ENCODE results near the gene AHI1. TPM values are rescaled to one million over a fixed set of nuclear protein-coding genes. Genes with fewer than 3 reads are reported as not detected.

The AHI1 gene
- total RNA-seq, 1 donor from 2014 or later, result 38.3 TPM

GRCh38 chr6:135274561-135275293 lies 222.8 kb downstream of the AHI1 start:
- H3K9me3 Mint-ChIP-seq (ENCODE audit: low read depth), result no peaks in the 10 kb centered on the region
- no peak overlapping the region for H3K27ac Mint-ChIP-seq
- no peak overlapping the region for H3K4me3 Mint-ChIP-seq (ENCODE audit: low read depth)
- no peak for DNase-seq (ENCODE audit: low spot score, unreplicated experiment)
- peaks cover 6% of the 10 kb centered on the region for H3K27me3 Mint-ChIP-seq
- TF ChIP-seq, protein P1, sequence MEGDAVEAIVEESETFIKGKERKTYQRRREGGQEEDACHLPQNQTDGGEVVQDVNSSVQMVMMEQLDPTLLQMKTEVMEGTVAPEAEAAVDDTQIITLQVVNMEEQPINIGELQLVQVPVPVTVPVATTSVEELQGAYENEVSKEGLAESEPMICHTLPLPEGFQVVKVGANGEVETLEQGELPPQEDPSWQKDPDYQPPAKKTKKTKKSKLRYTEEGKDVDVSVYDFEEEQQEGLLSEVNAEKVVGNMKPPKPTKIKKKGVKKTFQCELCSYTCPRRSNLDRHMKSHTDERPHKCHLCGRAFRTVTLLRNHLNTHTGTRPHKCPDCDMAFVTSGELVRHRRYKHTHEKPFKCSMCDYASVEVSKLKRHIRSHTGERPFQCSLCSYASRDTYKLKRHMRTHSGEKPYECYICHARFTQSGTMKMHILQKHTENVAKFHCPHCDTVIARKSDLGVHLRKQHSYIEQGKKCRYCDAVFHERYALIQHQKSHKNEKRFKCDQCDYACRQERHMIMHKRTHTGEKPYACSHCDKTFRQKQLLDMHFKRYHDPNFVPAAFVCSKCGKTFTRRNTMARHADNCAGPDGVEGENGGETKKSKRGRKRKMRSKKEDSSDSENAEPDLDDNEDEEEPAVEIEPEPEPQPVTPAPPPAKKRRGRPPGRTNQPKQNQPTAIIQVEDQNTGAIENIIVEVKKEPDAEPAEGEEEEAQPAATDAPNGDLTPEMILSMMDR (IDR thresholded peaks at IDR 0.05; ENCODE audit: unreplicated experiment), result no peak
- peaks cover 14% of the 10 kb centered on the region for H3K4me1 Mint-ChIP-seq (ENCODE audit: low read depth)
- H3K36me3 Mint-ChIP-seq (ENCODE audit: insufficient read depth), result no peaks in the 10 kb centered on the region

- DNase-seq (ENCODE audit: low spot score, unreplicated experiment), result no peak
- H3K4me3 Mint-ChIP-seq (ENCODE audit: low read depth), result no peak overlapping the region
- H3K27me3 Mint-ChIP-seq, result peaks cover 6% of the 10 kb centered on the region
- TF ChIP-seq, protein P1 (IDR thresholded peaks at IDR 0.05; ENCODE audit: unreplicated experiment), result no peak
- peaks cover 28% of the 10 kb centered on the region for H3K4me1 Mint-ChIP-seq (ENCODE audit: low read depth)
- H3K9me3 Mint-ChIP-seq (ENCODE audit: low read depth), result no peaks in the 10 kb centered on the region
- no peaks in the 10 kb centered on the region for H3K36me3 Mint-ChIP-seq (ENCODE audit: insufficient read depth)
- H3K27ac Mint-ChIP-seq, result peak overlapping the region; percentile 93
Observed at GRCh38 chr6:135271626-135272025, 225.9 kb downstream of the AHI1 start.

DNA sequence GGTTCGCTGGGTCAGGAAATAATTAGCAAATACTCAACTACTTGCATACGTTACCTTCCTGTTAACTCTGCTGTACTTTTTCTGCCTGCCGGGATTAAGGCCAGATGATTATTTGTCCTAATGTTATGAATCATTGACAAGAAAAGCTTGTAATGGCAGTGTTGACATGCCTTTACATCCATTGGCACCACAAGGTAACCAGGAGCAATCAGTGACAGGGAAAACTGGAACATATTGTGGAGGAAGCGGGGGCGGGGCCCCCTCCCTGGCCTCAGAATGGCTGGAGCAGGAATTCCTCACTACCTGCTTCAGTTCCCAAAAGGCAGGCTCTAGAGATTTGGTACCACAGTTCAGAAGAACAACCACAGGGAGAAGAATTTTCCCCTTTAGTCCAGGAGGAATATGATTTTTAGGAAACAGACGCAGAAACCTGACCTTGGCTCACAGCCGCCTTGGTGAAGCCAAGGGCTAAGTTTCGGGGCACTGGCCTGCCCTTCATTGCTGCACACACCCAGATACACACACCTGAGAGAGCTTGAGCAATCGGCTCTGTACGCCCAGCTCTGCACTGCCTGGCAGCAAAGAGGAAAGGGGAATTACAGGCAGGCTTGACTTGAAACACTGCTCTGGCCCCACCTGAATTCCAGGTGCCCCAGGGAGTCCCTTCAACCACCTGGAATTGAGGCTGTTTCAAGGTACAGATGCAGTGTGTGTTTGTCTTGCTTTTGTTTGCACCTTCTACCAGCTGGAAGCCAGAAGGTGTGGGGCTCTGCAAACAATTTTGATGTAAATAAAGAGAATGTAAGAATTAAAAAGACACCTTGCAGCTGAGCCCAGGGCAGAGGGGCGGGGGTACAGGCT lies 226.6 kb downstream of the AHI1 start:
- Mint-ChIP-seq H3K9me3 (ENCODE audit: low read depth) (no peaks in the 10 kb centered on the region), H3K27ac (peak overlapping the region; percentile 93), H3K4me3 (ENCODE audit: low read depth) (peak overlapping the region; percentile 5), H3K4me1 (ENCODE audit: low read depth) (peaks cover 30% of the 10 kb centered on the region), H3K27me3 (peaks cover 6% of the 10 kb centered on the region), H3K36me3 (ENCODE audit: insufficient read depth) (no peaks in the 10 kb centered on the region)
- TF ChIP-seq, protein P1 (IDR thresholded peaks at IDR 0.05; ENCODE audit: unreplicated experiment), result no peak
- DNase-seq (ENCODE audit: low spot score, unreplicated experiment), result no peak

DNA sequence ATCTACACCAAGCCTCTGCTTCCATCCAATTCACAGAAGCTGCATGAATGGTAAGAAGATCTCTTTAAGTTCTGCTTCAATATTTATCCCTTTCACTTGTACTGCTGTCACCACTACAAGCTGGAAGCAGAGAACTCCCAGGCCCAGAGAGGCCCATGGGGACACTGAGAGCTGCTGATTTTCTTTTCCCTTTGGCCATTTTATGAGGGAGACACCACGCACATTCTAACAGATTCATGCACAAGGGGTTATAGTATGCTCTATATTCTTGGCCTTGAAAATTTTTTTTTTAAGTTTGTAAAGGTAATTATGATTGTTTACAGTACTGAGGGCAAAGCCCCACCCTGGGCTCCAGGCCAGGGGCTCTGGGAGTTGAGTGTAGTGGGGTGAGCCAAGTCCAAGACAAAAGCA lies 228.1 kb downstream of the AHI1 start:
- DNase-seq (ENCODE audit: low spot score, unreplicated experiment), result no peak
- H3K27me3 Mint-ChIP-seq, result no peaks in the 10 kb centered on the region
- peaks cover 3% of the 10 kb centered on the region for H3K9me3 Mint-ChIP-seq (ENCODE audit: low read depth)
- no peak overlapping the region for H3K4me3 Mint-ChIP-seq (ENCODE audit: low read depth)
- peaks cover 32% of the 10 kb centered on the region for H3K4me1 Mint-ChIP-seq (ENCODE audit: low read depth)
- TF ChIP-seq, protein P1 (IDR thresholded peaks at IDR 0.05; ENCODE audit: unreplicated experiment), result no peak
- no peak overlapping the region for H3K27ac Mint-ChIP-seq
- no peaks in the 10 kb centered on the region for H3K36me3 Mint-ChIP-seq (ENCODE audit: insufficient read depth)

DNA sequence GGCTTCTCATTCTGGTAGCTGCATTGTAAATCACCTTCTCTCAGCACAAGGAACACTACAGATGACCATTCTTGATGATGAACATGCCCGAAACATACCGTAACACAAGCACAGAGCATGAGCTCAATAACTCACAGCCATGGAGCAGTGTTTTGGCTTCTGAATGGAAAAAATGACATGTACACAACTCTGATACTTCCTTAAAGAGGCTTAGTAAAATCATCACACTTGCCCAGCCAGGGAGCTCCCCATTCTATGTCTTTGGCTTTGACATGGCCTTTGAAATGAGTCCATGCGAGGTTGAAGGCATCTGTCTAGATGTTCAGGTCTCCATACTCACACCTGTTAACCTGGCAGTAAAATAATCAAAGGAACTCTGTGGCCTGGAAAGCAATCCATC lies 228.8 kb downstream of the AHI1 start:
- Mint-ChIP-seq H3K4me3 (ENCODE audit: low read depth) (no peak overlapping the region), H3K4me1 (ENCODE audit: low read depth) (peaks cover 32% of the 10 kb centered on the region), H3K36me3 (ENCODE audit: insufficient read depth) (no peaks in the 10 kb centered on the region), H3K27me3 (no peaks in the 10 kb centered on the region), H3K27ac (no peak overlapping the region), H3K9me3 (ENCODE audit: low read depth) (peaks cover 3% of the 10 kb centered on the region)
- TF ChIP-seq, protein P1 (IDR thresholded peaks at IDR 0.05; ENCODE audit: unreplicated experiment), result no peak
- DNase-seq (ENCODE audit: low spot score, unreplicated experiment), result no peak
